NCI-H510A treated with DMSO at 0.1 percent for 48 hours (cell line): ENCODE results near the gene MRPS18A.
"Not testable (repeated sequence)": the region's sequence is repeated elsewhere in the genome, so short reads cannot be mapped to it uniquely, and the experiment has no call there.

Experiments
- DNase-seq: peaks from one replicate; lab custom pipeline; 2025; lab: John Stamatoyannopoulos, UW

MRPS18A gene

DNA sequence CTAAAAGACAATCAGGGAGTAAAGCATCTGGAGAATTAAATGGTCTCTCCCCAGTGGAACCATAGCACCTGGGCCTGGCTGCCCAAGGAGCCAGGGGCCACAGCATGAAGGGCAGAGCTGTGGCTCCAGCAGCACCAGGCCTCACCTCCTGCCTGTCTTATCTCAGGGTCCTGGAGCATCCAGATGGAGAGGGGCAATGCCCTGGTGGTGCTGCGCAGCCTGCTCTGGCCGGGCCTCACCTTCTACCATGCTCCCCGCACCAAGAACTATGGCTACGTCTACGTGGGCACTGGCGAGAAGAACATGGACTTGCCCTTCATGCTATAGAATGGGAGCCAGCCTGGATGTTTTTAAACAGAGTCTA is 17.0 kb downstream of the MRPS18A start:
- DNase-seq = no peak

DNA sequence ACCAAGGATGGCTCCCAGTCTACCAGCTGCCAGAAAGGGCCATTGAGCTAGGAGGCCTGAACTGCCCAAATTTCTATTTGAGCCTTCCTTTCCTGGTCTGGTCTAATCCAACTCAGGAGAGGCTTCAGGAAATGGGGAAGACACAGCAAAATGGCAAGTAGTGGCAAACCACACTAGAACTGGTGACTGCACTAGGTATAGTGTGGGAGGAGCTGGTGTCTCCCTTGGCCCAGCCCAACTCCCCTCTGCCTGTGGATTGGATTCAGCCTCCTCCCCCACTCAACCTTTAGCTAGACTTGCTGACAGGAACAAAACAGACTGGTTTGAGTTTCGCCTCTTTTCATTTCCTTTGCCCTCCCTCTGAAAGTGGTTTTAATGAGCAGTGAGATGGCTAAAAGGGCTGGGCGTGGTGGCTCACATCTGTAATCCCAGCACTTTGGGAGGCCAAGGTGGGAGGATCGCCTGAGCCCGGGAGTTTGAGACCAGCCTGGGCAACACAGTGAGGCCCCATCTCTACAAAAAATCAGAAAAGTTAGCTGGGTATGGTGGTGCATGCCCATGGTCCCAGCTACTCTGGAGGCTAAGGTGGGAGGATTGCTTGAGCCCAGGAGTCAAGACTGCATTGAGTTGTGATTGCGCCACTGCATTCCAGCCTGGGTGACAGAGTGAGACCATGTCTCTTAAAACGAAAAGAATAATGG is 17.5 kb downstream of the MRPS18A start:
- peak; percentile 57 for DNase-seq

DNA sequence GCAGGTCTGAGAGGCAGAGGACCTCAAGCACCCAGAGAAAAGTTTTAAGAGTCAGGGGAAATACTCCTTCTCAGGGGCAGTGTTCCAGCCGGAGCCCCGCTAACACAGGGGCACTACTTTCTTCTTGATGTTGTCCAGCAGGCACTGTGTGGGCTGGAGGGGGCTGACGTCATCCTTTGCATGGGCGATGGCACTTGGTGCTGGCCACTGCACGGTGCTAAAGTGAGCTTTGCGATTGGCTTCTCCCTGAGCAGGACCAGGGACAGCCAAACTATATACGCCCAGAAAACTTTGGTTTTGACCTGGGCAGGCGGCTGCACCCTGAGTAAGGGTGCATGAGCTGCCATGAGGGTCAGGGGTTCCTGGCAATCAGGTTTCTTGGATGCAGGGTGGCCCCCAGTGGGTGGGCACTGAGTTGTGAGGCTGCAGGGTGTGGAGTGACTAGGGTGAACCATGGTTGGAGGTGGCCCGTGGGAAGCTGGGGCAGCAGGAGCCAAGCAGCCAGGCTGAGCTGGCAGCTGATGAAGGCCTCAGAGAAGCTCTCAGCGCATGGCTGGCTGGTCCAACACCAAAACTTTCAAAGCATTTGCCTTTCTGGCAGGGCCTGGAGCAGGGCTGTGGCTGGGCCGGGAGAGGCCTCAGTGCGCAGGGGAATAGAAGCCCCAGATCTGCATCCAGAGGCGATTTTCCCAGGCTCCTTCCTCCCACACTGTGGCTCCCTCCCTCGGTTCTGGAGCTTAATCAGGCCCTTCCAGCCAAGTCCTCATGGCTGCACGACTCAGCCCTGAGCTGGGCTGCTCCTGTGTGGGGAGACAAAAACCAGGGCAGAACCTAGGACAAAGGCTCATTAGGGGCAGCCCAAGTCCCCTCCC is 18.3 kb downstream of the MRPS18A start:
- DNase-seq = no peak

DNA sequence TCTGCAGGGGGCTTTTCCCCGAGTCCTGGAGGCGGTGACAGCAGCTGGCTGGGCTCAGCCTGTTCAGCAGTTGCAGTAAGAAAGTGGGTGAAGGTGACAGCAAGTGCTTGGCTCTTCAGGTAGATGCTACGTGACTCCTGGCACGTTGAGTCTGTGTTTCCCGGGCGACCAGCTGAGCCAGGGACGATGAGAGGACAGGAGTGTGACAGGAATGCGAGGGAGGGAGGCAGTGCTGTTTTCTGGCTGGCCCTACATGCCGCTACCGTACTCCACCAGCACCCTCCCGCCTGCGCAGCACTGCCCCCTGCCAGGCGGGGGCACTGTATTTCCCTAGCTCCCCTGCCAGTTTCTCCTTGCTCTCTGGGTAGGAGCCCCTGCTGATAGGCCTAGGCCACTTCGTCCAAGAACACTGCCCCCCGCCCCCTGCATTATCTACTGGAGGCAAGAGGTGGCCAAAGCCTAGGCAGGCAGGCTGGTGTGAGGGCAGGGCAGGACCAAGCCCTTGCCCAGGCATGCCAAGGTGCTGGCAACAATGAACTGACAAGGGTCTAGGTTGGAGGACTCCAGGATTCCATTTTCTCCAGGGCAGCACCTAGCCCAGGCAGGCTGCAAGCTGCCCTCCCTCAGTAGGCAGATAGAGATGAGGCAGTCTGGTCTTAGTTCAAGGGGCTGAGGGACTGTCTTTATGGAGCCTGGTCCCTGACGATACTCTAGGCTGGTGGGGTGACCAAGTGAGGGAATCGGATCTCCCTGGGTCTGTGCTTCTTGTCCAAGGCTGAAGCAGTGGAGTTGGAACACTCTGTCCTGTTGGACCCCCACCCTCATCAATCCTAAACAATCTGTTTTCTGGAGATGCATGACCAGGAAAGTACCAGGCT is 19.2 kb downstream of the MRPS18A start:
- DNase-seq = peak; percentile 94

DNA sequence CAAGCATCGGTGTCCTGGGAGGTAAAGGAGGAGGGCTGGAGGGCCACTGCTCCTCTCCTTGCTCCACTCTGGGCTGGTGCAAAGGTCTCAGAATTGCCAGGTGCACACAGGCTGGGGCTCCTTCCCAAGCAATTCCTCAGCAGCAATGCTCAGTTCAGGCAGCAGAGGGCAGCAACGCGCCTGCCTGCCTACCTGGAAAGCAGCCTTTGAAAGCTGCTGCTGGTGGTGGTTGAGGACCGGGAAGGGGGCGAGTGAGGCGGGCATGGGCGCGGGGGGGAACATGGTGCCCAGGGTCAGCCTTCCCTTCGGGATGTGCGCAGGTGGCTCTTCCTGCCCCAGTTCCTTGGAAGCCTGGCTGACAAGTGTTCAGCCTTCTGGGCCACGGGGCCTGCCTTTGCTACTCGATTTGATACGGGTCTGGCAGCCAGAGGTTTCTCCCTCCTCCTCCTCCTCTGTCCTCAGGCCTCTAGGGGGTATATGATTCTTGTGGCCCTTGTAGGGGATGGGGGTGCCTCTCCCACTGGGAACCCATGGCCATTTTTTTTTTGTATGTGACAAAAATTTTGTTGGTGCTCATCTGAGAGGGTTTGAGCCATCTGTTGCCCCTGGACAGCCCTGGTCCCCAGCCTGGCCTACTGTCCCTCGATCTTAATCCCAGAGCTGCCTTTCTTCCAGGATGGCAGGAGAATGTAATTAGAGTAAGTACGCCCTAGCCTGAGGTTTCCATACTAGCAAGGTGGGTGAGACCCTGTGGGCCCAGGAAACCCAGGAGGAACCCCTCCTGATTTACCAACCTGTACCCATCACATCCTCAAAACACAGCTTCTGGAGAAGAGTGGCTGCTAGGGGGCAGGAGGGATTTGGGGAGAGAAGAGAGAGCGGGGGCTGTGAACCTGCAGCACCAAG is 20.1 kb downstream of the MRPS18A start:
- DNase-seq = peak; percentile 79

DNA sequence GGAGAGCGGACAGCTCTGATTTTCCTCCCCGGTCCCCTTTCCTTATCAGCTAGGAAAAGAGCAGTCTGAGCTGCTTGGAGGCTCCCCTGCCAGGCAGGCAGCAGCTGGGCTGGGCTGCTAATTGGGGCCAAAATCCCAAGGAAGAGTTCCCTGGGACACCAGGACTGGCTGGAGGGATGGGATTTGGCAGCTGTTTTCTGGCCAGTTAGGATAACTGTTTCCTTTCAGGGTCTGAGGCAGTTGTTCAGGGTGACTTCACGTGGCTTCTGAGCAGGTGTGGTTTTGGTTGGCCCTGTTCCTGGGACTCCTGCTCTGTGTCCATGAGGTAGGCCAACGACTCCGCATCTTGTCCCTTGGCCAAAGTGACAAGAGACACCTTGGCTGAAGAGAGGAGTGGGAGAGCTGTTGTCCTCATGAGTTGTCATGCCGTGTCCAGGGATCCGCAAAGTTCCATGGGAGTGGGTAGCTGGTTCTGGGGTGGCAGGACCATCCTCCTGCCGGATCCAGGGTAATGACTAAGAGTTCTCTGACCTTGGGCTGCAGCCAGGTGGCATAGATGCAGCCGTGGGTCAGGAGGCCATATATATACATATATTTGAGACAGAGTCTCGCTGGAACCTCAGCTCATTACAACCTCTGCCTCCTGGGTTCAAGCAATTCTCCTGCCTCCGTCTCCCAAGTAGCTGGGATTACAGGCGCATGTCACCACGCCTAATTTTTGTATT is 21.2 kb downstream of the MRPS18A start:
- no peak for DNase-seq

DNA sequence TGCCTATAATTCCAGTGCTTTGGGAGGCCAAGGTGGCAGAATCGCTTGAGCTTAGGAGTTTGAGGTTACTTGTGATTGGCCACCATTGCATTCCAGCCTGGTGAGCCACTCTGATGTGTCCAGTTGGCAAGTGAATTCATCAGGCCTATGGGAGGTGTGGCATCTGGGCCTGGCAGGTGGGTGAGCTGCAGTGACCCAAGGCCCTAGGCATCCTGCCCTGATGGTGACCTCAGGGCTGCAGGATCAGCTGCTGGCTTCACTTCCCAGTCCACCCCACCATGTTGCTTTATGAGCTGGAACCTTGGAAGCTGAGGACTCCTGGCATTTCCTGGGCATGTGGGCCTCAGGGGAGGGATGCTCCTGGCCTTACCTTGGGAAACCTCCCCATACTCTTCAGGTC is 22.2 kb downstream of the MRPS18A start:
- no peak for DNase-seq

DNA sequence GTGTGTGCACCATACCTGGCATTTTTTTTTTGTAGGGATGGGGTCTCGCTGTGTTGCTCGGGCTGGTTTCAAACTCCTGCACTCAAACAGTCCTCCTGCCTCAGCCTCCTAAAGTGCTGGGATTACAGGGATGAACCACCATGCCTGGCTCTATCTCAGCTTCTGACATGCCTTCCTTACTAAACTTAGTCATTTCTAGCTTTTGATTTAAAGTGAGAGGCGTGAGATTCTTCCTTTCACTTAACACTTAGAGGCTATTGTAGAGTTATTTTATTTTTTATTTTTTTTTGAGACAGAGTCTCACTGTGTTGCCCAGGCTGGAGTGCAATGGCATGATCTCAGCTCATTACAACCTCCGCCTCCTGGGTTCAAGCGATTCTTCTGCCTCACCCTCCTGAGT is 24.6 kb downstream of the MRPS18A start:
- DNase-seq = not testable (repeated sequence)

DNA sequence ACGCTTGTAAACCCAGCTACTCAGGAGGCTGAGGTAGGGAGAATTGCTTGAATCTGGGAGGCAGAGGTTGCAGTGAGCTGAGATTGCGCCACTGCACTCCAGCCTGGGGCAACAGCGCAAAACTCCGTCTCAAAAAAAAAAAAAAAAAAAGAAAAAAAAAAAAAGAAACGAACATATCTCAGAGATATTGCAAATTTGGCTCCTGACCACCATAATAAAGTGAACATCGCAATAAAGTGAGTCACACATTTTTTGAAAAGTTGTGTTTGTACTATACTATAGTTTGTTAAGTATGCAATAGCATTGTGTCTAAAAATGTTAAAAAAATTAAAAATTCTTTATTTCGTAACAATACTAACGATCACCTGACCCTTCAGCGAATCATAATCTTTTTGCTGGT is 29.4 kb downstream of the MRPS18A start:
- no peak for DNase-seq

DNA sequence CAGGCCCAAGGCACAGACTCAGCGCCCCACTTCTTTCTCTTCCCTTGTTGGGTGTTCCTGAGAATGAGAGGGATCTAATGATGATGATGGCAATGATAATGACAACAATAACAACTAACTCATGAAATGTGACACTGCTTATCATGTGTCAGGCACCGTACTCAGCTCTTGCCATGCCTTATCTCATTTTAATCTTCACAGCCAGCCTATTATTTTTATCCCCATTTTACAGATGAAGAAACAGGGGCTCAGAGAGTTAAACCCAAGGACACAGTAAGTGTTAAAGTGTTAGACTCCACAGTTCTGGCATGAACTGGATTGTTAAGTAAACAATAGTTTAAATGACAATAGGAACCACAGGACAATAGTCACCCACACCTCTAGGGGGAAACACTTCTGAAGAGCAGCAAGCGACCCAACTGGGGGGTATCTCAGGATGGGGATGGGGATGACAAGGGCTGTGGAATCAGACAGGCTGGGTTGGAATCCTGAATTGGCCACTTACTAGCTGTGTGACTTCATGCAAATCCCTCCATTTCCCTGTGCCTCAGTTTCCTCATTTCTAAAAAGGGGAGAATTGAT is 30.3 kb downstream of the MRPS18A start:
- DNase-seq = no peak

DNA sequence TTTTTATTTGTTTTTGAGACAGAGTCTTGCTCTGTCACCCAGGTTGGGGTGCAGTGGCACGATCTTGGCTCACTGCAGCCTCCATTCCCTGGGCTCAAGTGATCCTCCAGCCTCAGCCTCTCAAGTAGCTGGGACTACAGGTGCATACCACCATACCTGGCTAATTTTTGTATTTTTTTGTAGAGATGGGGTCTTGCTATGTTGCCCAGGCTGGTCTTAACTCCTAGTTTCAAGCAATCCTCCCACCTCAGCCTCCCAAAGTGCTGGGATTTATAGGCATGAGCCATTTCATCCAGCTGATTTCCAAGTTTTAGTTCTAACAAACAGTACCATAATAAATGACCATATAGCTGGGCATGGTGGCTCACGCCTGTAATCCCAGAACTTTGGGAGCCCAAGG is 34.8 kb downstream of the MRPS18A start:
- not testable (repeated sequence) for DNase-seq

DNA sequence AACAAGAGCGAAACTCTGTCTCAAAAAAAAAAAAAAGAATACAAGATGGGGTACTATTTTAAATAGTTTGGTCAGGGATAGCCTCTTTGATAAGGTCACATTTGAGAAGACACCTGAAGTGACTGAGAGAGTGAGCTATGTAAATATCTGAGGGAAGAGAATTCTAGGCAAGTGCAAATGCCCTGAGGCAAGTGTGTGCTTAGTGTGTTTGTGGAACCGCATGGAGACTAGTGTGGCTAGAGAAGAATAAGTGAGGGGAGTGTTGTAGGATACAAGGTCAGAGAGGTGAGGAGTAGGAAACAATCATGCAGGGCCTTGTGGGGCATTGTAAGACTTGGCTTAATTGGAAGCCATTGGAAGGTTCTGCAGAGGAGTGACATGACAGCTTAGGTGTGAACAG is 39.3 kb downstream of the MRPS18A start:
- no peak for DNase-seq

DNA sequence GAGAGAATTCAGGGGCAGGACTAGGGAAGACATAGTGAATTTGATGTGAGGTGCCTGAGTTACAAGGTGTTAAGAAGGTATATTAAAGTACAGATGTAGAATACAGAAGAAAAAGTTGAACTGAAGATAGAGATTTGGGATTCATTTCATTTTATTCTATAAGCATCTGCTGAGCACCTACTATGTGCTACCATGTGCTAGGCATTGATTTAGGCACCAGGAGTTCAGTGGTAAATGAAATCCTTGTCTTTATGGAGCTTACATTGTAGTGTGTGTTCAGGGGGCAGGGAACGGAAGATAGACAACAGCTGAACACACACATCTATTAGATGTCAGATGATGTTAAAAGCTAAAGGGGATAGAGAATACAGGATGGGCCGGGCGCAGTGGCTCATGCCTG is 40.0 kb downstream of the MRPS18A start:
- DNase-seq = no peak

DNA sequence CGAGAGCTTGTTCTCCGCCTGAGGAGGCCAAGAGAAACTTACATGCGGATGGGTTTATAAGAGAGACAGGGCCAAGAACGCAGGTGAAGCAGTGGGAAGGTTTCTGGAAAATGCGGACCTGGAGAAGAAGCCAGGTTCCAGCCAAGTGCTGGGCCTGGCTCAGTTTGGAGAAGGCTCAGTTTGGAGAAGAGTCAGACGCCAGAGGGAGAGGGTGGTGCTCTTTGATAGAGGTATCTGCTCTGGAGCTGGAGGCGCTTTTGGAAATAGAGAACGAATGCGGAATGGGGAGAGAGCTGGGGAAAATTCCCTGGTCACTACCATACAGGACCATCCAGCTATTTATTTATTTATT is 42.0 kb downstream of the MRPS18A start:
- DNase-seq = no peak

DNA sequence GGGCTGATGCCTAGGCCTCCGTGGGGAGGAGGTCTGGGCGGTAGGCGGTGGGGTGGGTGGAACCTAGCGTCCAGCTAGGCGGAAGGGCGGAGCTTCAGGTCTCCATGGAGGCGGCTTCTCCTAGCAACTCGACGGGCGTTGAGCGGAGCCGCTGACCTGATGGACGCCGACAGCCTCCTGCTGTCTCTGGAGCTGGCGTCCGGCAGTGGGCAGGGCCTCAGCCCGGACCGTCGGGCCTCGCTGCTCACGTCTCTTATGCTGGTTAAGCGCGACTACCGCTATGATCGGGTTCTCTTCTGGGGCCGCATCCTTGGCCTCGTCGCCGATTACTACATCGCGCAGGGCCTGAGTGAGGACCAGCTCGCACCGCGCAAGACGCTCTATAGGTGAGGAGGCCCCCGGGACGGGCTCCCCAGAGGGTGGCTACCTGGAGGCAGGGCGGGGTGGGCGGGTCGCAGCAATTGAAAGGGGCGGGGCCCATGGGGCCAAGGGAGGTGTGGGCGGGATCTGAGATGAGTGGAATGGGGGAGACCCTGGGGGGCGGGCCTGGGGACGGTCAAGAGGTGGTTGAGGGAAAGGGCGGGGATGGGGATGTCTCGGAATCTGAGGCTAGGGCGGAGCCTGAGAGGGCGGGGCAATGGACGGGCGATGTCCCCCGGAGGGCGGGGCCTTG is 42.5 kb downstream of the MRPS18A start, which contains the start of gene RSPH9:
Gene RSPH9 (plus strand): TSS at position 97 of the 673 bp plus-strand sequence. CDS start 63 bp downstream, at position 160.
- peak; percentile 53 for DNase-seq

DNA sequence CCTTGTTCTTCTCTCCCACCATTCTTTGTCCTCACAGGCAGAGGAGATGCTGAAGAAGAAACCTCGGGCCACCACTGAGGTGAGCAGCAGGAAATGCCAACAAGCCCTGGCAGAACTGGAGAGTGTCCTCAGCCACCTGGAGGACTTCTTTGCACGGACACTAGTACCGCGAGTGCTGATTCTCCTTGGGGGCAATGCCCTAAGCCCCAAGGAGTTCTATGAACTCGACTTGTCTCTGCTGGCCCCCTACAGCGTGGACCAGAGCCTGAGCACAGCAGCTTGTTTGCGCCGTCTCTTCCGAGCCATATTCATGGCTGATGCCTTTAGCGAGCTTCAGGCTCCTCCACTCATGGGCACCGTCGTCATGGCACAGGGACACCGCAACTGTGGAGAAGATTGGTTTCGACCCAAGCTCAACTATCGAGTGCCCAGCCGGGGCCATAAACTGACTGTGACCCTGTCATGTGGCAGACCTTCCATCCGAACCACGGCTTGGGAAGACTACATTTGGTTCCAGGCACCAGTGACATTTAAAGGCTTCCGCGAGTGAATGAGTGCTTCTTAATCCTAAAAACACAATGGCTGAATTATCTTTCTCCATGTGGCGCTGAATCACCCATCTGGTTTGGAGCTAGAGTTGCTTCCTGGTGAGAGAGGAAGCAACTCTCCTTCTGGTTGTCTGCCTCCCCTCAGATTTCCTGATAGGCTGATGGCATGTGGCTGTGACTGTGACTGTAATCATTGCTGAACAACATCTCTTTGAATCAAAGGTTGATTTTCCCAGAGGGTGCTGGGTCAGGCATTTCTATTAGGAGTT is 47.4 kb downstream of the MRPS18A start:
- DNase-seq = no peak

DNA sequence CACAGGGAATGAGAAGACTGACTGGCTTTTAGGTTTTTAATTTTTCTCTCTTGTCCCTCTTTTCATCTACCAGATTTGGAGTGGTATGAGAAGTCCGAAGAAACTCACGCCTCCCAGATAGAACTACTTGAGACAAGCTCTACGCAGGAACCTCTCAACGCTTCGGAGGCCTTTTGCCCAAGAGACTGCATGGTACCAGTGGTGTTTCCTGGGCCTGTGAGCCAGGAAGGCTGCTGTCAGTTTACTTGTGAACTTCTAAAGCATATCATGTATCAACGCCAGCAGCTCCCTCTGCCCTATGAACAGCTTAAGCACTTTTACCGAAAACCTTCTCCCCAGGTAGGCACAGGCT is 51.3 kb downstream of the MRPS18A start:
- DNase-seq = no peak

DNA sequence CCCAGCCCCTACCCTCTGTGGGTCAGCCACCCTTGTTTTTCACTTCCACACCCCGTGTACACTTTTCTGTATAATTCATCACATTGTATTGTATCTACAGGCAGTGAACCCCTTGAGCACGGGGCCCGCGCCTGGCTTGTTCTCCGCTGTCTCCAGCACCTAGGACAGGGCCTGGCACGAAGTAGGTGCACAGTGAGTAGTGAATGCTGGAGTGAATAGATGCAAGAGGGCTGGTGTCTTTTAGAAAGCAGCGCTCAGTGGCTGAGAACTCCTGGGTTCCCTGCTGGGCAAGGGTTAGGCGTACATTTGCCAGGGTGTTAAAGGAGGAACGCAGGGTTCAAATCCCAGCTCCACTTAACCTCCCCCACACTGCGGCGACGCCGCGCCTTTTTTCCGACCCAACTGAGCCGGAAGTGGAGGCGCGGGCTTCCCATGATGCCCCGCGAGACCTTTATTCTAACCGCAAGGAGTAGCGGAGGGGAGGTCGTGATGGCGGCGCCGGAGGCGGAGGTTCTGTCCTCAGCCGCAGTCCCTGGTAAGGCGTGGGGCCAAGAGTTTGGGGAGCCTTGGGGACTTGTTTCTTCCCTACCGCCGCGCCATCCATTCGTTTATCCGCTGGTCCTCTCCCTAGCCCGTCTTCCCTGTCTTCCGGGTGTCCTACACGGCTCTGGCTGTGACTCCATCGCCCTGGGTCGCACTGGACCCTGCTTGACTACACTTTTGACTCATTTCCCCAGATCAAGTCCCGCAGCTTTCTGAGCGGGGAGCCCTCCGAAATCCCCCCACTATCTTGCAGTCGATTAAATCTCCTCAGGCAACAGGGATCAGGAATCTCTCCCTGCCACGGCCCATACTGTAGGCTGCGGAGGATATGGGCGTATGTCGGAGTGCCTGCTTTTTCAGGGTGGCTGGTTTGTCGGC is 51.9 kb downstream of the MRPS18A start, which contains the start of gene MAD2L1BP:
Gene MAD2L1BP (plus strand): TSS at position 454 of the 921 bp plus-strand sequence. CDS start 36 bp downstream, at position 490.
- DNase-seq = peak; percentile 82
